Right atrium auricular region (tissue), 2 donors: ENCODE results near the gene ALMS1. TPM values are rescaled to one million over a fixed set of nuclear protein-coding genes. Genes with fewer than 3 reads are reported as not detected.
A peak's percentile ranks its signal among the peaks of the same experiment; 100 is the strongest.
"Not testable (repeated sequence)": the region's sequence is repeated elsewhere in the genome, so short reads cannot be mapped to it uniquely, and the experiment has no call there.

Source experiments
- DNase-seq: peaks from one replicate; pipeline ENCODE4 v3.0.0-alpha.2; 2019; ENCODE audit warnings: low spot score
- H3K27ac ChIP-seq, 2 donors: fragments of 200-600 bp; sonication (generic); 1 replicate in 1 of 2; 2 replicates in 1 of 2; pipeline ENCODE4 v1.5.1; 2016 to 2019
- H3K27me3 ChIP-seq, 2 donors: fragments of 200-600 bp; sonication (generic); one replicate each; pipeline versions ENCODE4 v1.5.1 to v1.6.0; 2017 to 2019
- H3K36me3 ChIP-seq: fragments of 200-600 bp; sonication (generic); one replicate; pipeline ENCODE4 v1.5.1; 2016
- H3K4me1 ChIP-seq, 2 donors: fragments of 200-600 bp; sonication (generic); one replicate each; pipeline versions ENCODE4 v1.5.1 to v1.6.0; 2017 to 2019
- H3K4me3 ChIP-seq, 2 donors: fragments of 200-600 bp; sonication (generic); 1 replicate in 1 of 2; 2 replicates in 1 of 2; pipeline ENCODE4 v1.5.1; 2017 to 2019; ENCODE audit warnings: mild to moderate bottlenecking in 1 of 2, moderate library complexity in 1 of 2
- H3K9me3 ChIP-seq, 2 donors: fragments of 200-600 bp; sonication (generic); one replicate each; pipeline ENCODE4 v1.5.1; 2019
- total RNA-seq, 2 donors: library from RNA; depleted of rRNA; stranded (reverse); fragments of >200 nt; gene quantifications; one replicate each; pipeline ENCODE4 v1.1.0, GENCODE V29; 2016
- TF ChIP-seq, protein P1 (sequence below), 2 donors: fragments of 200-600 bp; sonication (generic); IDR thresholded peaks; one replicate each; pipeline ENCODE4 v1.5.1; 2019; ENCODE audit warnings: antibody characterized with exemption in 2 of 2

The ALMS1 gene
- total RNA-seq, 2 donors from 2014 or later = 8.7 to 14.9 TPM

DNA sequence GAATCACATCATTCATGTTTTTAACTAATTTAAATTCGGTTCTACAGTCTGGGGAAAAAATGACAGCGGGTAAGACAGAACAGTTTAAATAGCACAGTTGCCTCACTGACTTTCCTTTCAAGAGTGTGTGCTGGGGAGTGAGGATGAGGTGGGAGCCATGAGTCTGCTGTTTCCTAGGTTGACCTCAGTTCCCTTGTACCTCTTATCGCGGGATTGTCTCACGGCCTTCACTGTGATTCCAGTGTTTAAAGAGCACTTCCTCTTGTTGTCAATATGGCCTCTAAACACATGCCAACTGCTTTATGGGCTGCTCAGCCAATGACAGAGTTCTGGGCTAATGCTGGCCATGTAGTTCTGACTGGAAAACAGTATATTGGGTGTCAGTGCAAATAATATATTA is 41.6 kb upstream of the ALMS1 start:
- Histone ChIP-seq H3K27me3 (no peaks in the 10 kb centered on the region), H3K27ac (no peak overlapping the region), H3K4me3 (no peak overlapping the region), H3K36me3 (no peaks in the 10 kb centered on the region), H3K4me1 (no peaks in the 10 kb centered on the region), H3K9me3 (no peaks in the 10 kb centered on the region)
- TF ChIP-seq, protein P1, sequence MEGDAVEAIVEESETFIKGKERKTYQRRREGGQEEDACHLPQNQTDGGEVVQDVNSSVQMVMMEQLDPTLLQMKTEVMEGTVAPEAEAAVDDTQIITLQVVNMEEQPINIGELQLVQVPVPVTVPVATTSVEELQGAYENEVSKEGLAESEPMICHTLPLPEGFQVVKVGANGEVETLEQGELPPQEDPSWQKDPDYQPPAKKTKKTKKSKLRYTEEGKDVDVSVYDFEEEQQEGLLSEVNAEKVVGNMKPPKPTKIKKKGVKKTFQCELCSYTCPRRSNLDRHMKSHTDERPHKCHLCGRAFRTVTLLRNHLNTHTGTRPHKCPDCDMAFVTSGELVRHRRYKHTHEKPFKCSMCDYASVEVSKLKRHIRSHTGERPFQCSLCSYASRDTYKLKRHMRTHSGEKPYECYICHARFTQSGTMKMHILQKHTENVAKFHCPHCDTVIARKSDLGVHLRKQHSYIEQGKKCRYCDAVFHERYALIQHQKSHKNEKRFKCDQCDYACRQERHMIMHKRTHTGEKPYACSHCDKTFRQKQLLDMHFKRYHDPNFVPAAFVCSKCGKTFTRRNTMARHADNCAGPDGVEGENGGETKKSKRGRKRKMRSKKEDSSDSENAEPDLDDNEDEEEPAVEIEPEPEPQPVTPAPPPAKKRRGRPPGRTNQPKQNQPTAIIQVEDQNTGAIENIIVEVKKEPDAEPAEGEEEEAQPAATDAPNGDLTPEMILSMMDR (IDR thresholded peaks at IDR 0.05) = no peak
- DNase-seq = no peak

DNA sequence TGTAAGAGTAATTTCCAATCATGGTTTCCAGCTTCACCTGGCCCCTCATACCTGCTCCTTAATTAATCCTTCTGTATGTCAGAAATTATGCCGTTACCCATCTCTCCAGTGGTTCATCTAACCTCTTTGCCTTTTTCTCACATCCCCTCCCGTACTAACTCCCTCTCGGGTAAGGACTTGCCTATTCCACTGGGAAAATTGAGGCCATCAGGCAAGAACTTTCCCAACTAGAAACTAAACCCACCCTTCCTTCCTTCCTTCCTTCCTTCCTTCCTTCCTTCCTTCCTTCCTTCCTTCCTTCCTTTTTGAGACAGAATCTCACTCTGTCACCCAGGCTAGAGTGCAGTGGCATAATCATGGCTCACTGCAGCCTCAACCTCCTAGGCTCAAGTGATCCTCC is 40.9 kb upstream of the ALMS1 start:
- H3K9me3 ChIP-seq, H3K27ac ChIP-seq, H3K36me3 ChIP-seq, H3K4me1 ChIP-seq, H3K27me3 ChIP-seq, H3K4me3 ChIP-seq, DNase-seq: not testable (repeated sequence)

- no peak overlapping the region for H3K27ac ChIP-seq
- no peak overlapping the region for H3K4me3 ChIP-seq
- no peaks in the 10 kb centered on the region for H3K9me3 ChIP-seq
- H3K36me3 ChIP-seq = no peaks in the 10 kb centered on the region
- TF ChIP-seq, protein P1 (IDR thresholded peaks at IDR 0.05) = no peak
- H3K4me1 ChIP-seq = no peaks in the 10 kb centered on the region
- H3K27me3 ChIP-seq = no peaks in the 10 kb centered on the region
- no peak for DNase-seq
These were observed 35.5 kb upstream of the ALMS1 start for GRCh38 chr2:73350035-73350691.

- Histone ChIP-seq H3K4me3 (no peak overlapping the region), H3K27ac (no peak overlapping the region), H3K4me1 (no peaks in the 10 kb centered on the region), H3K27me3 (no peaks in the 10 kb centered on the region), H3K36me3 (no peaks in the 10 kb centered on the region), H3K9me3 (no peaks in the 10 kb centered on the region)
- TF ChIP-seq, protein P1 (IDR thresholded peaks at IDR 0.05) = no peak
- no peak for DNase-seq
These were observed 29.5 kb upstream of the ALMS1 start for GRCh38 chr2:73356097-73356496.

DNA sequence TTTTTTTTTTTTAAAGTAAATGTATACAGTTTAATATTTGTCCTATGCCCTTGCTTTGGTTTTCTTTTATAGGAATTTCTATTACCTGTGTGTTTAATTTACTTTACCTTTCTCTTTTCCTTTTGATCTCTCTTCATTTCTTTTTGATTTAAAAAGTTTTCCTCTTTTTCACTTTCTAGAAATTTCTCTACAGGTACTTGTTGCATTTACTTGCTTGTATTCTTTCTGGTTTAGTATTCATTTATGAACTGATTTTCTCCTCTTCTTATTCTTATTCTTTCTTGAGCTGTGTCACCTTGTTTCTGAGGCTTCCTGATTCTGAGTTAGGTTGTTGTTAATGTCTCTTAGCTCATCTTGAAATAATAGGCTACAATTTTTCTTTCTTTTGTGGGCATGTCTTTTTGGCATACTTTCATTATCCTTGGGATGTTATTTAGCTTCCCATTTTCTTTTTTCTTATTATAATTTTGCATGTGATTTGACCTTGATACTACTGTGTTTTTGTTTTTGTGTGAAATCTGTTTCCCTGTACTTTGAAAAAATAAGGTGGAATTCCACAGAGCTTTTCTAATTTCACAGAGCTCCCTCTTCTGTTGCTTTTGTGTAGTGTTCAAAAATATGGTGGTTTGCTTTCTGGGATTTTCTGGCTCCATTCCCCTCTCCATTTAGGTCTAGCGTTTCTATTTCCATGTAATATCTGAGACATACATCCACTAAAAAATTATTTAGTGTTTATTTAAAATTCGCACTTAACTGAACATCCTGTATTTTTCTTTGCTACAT is 25.5 kb upstream of the ALMS1 start:
- Histone ChIP-seq H3K4me1 (no peaks in the 10 kb centered on the region), H3K4me3 (no peak overlapping the region), H3K36me3 (no peaks in the 10 kb centered on the region), H3K27ac (no peak overlapping the region), H3K9me3 (no peaks in the 10 kb centered on the region), H3K27me3 (no peaks in the 10 kb centered on the region)
- TF ChIP-seq, protein P1 (IDR thresholded peaks at IDR 0.05) = peak in 1 of 2 donors; percentile 29
- no peak for DNase-seq

DNA sequence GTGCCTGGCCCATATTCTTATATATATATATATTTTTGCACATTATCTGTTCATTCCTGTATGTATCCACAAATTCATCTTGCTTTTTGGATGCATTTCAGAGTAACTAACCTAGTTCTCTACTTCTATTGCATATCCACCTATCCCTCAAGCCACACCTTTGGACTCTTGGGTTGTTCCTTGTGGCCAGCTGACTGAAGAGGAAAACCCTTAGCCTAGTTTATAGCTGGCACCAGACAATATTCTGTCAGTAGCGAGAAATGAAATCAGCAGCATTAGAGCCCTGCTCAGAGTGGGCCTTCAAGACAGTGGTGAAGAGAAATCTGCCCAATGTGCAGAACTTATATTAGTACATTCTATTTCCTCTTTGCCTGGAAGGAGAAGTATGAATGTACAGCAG is 19.6 kb upstream of the ALMS1 start:
- H3K27ac ChIP-seq = no peak overlapping the region
- H3K4me1 ChIP-seq = no peaks in the 10 kb centered on the region
- no peaks in the 10 kb centered on the region for H3K36me3 ChIP-seq
- no peaks in the 10 kb centered on the region for H3K27me3 ChIP-seq
- H3K4me3 ChIP-seq = no peak overlapping the region
- TF ChIP-seq, protein P1 (IDR thresholded peaks at IDR 0.05) = no peak
- no peak for DNase-seq
- H3K9me3 ChIP-seq = no peaks in the 10 kb centered on the region
